Suprapubic skin (tissue), 4 donors: ENCODE results near the gene NEK4. TPM values are rescaled to one million over a fixed set of nuclear protein-coding genes. Genes with fewer than 3 reads are reported as not detected.

ENCODE experiments used
- DNase-seq, 2 donors: peaks; one replicate each; pipeline ENCODE4 v3.0.0-alpha.2; 2019; ENCODE audit warnings: low spot score in 2 of 2
- H3K27ac ChIP-seq: fragments of 200-600 bp; sonication (generic); one replicate; pipeline ENCODE4 v1.5.1; 2019
- H3K27me3 ChIP-seq: fragments of 200-600 bp; sonication (generic); one replicate; pipeline ENCODE4 v1.5.1; 2019
- H3K36me3 ChIP-seq: fragments of 200-600 bp; sonication (generic); one replicate; pipeline ENCODE4 v1.5.1; 2019
- H3K4me1 ChIP-seq: fragments of 200-600 bp; sonication (generic); one replicate; pipeline ENCODE4 v1.5.1; 2019
- H3K4me3 ChIP-seq: fragments of 200-600 bp; sonication (generic); one replicate; pipeline ENCODE4 v1.5.1; 2019; ENCODE audit warnings: mild to moderate bottlenecking
- H3K9me3 ChIP-seq: fragments of 200-600 bp; sonication (generic); one replicate; pipeline ENCODE4 v1.5.1; 2019
- CTCF ChIP-seq, 2 donors: fragments of 200-600 bp in 1 of 2; fragments of 450-650 bp in 1 of 2; sonication (generic) in 1 of 2; IDR thresholded peaks; one replicate each; pipeline ENCODE4 v1.5.1; 2016 to 2019; ENCODE audit warnings: antibody characterized with exemption in 2 of 2, mild to moderate bottlenecking in 1 of 2, moderate library complexity in 1 of 2
- EP300 ChIP-seq: sonication (generic); formaldehyde crosslinking; IDR thresholded peaks from one replicate; pipeline ENCODE4 v1.6.1; 2017; ENCODE audit warnings: antibody characterized with exemption
- POLR2A ChIP-seq, 2 donors: fragments of 450-650 bp; IDR thresholded peaks; one replicate each; pipeline ENCODE4 v1.6.1; 2017; ENCODE audit warnings: antibody characterized with exemption in 2 of 2, mild to moderate bottlenecking in 2 of 2, moderate library complexity in 2 of 2
- POLR2AphosphoS5 ChIP-seq, 3 donors: sonication (generic); formaldehyde crosslinking; IDR thresholded peaks; one replicate each; pipeline ENCODE4 v1.6.1; 2017; ENCODE audit warnings: antibody characterized with exemption in 3 of 3
- WGBS: methylation state at CpG from one replicate; pipeline ENCODE4 v1.1.5; 2018; 5-methylcytosine and 5-hydroxymethylcytosine counted together
- total RNA-seq, 4 donors: library from RNA; depleted of rRNA; stranded (reverse); fragments of >200 nt; gene quantifications; one replicate each; pipeline ENCODE4 v1.1.0, GENCODE V29; 2016

Gene NEK4
- total RNA-seq, 4 donors from 2014 or later: 12.3 to 20.6 (median 15.5) TPM

- Histone ChIP-seq H3K4me1 (peaks cover 40% of the 10 kb centered on the region), H3K4me3 (peak overlapping the region; percentile 89)
- DNase-seq: no peak
Observed at GRCh38 chr3:52704611-52705437, 65.9 kb downstream of the NEK4 start.

GRCh38 chr3:52703341-52703740 is 67.4 kb downstream of the NEK4 start:
- H3K9me3 ChIP-seq: no peaks in the 10 kb centered on the region
- peaks cover 14% of the 10 kb centered on the region for H3K36me3 ChIP-seq
- H3K27me3 ChIP-seq: no peaks in the 10 kb centered on the region
- H3K4me3 ChIP-seq: no peak overlapping the region
- no peak overlapping the region for H3K27ac ChIP-seq
- peaks cover 40% of the 10 kb centered on the region for H3K4me1 ChIP-seq
- TF ChIP-seq CTCF (IDR thresholded peaks at IDR 0.05): no peak
- TF ChIP-seq POLR2AphosphoS5 (IDR thresholded peaks at IDR 0.05): no peak
- TF ChIP-seq POLR2A (IDR thresholded peaks at IDR 0.05): no peak
- TF ChIP-seq EP300: no peak
- no peak for DNase-seq
- WGBS: 88% methylated on average over 7 of the region's 7 CpGs

More at GRCh38 chr3:52704611-52705437, 65.9 kb downstream of the NEK4 start:
- Histone ChIP-seq H3K27ac (peak overlapping the region; percentile 94), H3K9me3 (no peaks in the 10 kb centered on the region), H3K36me3 (peaks cover 22% of the 10 kb centered on the region), H3K27me3 (no peaks in the 10 kb centered on the region)
- 2% methylated on average over 19 of the region's 22 CpGs for WGBS
- TF ChIP-seq POLR2AphosphoS5 (IDR thresholded peaks at IDR 0.05): peak in 1 of 3 donors; percentile 9
- no peak for TF ChIP-seq POLR2A (IDR thresholded peaks at IDR 0.05)
- no peak for TF ChIP-seq EP300
- TF ChIP-seq CTCF (IDR thresholded peaks at IDR 0.05): no peak

DNA sequence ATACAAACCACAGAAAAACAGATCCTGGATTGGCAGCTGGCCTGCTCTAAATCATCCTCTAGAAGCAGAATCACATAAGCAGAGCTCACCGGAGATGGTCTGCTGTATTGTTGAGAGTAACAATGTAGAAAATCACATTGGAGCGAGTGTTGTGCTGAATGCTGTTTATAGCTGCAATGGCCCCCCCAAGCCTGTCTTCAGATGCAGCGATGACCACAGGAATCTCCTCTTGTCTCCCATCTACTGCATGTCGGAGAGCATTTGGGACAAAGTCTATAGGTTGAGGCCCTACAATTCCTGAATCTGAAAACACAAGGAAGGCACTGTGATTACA is 73.1 kb downstream of the NEK4 start:
- H3K4me1 ChIP-seq: no peaks in the 10 kb centered on the region
- H3K9me3 ChIP-seq: no peaks in the 10 kb centered on the region
- no peak overlapping the region for H3K27ac ChIP-seq
- H3K36me3 ChIP-seq: peaks cover 59% of the 10 kb centered on the region
- DNase-seq: no peak
- no peak overlapping the region for H3K4me3 ChIP-seq
- TF ChIP-seq POLR2A (IDR thresholded peaks at IDR 0.05): no peak
- no peak for TF ChIP-seq EP300
- TF ChIP-seq POLR2AphosphoS5 (IDR thresholded peaks at IDR 0.05): no peak
- TF ChIP-seq CTCF (IDR thresholded peaks at IDR 0.05): no peak
- no peaks in the 10 kb centered on the region for H3K27me3 ChIP-seq
- 88% methylated on average over 4 of the region's 4 CpGs for WGBS

- H3K27ac ChIP-seq: no peak overlapping the region
- 78% methylated on average over 2 of the region's 2 CpGs for WGBS
- DNase-seq: no peak
- TF ChIP-seq POLR2A (IDR thresholded peaks at IDR 0.05) (no peak), CTCF (IDR thresholded peaks at IDR 0.05) (no peak), POLR2AphosphoS5 (IDR thresholded peaks at IDR 0.05) (no peak), EP300 (no peak)
- peaks cover 65% of the 10 kb centered on the region for H3K36me3 ChIP-seq
- no peaks in the 10 kb centered on the region for H3K9me3 ChIP-seq
- H3K4me1 ChIP-seq: no peaks in the 10 kb centered on the region
- no peak overlapping the region for H3K4me3 ChIP-seq
- H3K27me3 ChIP-seq: no peaks in the 10 kb centered on the region
Observed at GRCh38 chr3:52696830-52697631, 73.7 kb downstream of the NEK4 start.
